GM19099 (cell line): ENCODE results near the gene MPPED2.

Experiments used
- POLR2A ChIP-seq: IDR thresholded peaks from 3 replicates; pipeline ENCODE4 v1.6.1; 2011; ENCODE audit warnings: low read depth; ENCODE audit not compliant: insufficient read length; ENCODE audit errors: extremely low read depth

The MPPED2 gene, protein sequence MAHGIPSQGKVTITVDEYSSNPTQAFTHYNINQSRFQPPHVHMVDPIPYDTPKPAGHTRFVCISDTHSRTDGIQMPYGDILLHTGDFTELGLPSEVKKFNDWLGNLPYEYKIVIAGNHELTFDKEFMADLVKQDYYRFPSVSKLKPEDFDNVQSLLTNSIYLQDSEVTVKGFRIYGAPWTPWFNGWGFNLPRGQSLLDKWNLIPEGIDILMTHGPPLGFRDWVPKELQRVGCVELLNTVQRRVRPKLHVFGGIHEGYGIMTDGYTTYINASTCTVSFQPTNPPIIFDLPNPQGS

GRCh38 chr11:30586251-30587144 lies at the start of gene MPPED2:
MPPED2 (minus strand) TSS chr11:30586353; CDS start chr11:30580373, 5,980 bp downstream.
- TF ChIP-seq POLR2A, result no peak

- no peak for TF ChIP-seq POLR2A
Observed at GRCh38 chr11:30635401-30635989, 49.3 kb upstream of the MPPED2 start.

DNA sequence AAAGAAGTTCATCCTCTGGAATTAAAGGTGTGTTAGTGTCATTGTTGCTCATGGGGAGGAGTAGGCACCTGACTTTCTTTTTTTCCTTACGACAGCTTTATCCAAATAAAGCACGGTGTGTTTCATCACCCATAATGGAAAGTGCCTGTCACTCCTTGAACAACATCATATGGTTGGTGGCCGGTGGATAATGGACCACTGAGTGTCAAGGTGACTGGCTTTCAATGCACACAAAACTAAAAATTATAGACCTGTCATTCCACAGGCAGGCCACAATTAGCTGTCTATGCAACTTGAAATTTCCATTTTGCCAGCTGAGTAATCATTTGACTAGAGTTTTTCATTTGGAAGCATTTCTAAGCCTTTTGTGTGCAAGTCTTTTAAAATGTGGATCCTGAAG lies 45.0 kb upstream of the MPPED2 start:
- TF ChIP-seq POLR2A, result no peak

GRCh38 chr11:30619767-30620166 lies 33.6 kb upstream of the MPPED2 start:
- no peak for TF ChIP-seq POLR2A

GRCh38 chr11:30617762-30618161 lies 31.6 kb upstream of the MPPED2 start:
- TF ChIP-seq POLR2A, result no peak

DNA sequence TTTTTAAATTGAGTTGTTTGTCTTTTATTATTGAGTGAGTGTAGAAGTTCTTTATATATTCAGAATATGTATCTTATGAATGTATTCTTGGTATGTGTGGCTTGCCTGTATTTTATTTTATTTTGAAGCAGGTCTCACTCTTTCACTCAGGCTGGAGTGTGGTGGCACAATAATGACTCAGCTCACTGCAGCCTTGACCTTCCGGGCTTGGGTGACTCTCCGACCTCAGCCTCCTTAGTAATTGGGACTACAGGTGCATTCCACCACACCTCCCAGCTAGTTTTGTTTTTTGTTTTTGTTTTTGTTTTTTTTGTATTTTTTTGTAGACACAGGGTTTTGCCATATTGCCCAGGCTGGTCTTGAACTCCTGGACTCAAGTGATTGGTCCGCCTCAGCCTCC lies 24.5 kb upstream of the MPPED2 start:
- no peak for TF ChIP-seq POLR2A

- no peak for TF ChIP-seq POLR2A
Observed at GRCh38 chr11:30608534-30608933, 22.4 kb upstream of the MPPED2 start.

DNA sequence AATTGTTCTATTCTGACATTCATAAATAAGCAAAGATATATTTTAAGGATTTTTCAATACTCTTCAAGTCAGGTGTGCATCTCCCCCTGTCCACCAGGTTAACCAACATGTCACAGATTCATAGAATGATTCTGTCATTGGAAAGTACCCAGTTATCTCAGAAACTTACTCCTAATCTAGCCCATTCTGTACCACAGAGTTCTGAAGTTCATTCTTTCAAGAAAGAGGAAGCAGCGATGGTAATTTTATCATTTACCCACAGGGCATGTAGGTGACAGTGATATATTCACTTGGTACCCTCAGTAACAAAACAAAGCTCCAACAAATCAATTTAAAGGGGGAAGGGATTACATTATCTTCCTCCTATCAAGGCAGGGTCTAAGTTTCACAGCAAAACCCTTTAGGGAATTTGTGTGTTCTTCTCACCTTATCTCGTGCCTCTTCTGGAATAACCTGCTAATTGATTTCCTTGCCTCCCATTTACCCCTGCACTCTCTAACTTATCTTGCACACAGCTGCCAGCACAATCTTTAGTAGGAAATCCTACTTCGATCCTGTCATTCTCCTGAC lies 19.0 kb upstream of the MPPED2 start:
- TF ChIP-seq POLR2A, result no peak

DNA sequence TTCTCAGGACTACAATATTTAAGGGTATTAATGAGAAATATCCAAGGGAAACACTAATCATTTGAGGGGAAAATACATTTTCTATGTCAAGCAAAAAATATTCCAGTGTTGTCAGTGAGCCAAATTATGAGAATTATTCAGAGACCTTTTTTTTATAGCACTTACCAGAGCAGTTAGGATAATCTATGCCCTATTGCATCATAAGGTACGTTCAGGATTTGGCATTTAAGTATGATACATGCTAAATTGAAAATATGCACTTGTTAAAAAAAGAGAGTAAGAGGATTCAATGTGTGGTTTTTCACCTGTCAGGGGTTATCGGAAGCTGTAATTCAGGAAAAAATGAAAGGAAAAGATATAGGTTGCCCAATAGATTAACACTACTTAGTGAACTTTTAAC lies 17.2 kb upstream of the MPPED2 start:
- no peak for TF ChIP-seq POLR2A

GRCh38 chr11:30596832-30597231 lies 10.7 kb upstream of the MPPED2 start:
- TF ChIP-seq POLR2A, result no peak

GRCh38 chr11:30595934-30596333 lies 9.8 kb upstream of the MPPED2 start:
- no peak for TF ChIP-seq POLR2A

GRCh38 chr11:30594646-30595411 lies 8.7 kb upstream of the MPPED2 start:
- TF ChIP-seq POLR2A, result no peak

DNA sequence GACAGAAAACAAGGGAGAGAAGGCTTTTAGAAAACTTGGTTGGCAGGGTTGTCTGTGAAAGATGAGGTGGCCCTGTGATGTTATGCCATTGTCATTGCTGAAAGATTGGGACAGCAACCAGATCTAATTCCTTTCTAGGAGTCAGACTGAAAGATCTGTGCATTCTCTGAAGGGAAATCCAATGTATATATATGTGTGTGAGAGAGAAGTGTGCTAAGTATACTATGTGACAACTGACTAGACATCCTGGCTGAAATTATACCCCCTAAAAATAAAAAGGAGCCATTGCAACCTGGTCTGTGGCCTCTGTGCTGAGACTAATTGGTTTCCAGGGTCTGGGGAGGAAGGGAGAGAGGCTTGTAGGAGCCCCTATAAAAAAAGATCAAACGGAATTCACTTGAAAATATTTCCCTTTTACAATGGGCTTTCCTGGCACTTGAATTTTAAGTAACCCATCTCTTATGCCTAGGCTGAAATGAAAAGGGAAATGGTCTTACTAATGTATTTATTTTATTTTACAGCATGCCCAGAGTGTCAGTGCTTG lies 1.2 kb upstream of the MPPED2 start:
- no peak for TF ChIP-seq POLR2A

DNA sequence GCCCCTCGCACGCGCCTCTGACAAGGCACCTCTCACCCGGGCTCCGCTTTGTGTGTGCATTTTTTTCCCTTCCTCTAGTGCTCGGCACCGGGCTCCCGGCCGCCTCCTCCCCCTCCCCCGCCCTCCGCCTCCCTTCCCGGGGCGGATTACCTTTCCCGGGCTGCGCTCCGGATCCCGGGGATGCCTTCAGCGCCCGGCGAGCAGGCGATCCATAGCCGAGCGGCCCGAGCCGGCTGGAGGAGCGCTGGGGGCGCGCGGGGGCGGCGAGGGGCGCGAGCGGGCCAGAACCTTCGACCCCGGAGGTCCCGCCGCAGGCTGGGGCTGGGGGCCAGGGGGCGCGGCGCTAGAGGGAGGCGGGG lies 282 bp downstream of the MPPED2 start:
- TF ChIP-seq POLR2A, result no peak
